T-helper 17 cell (primary cell): Measurements from ENCODE around the gene PLXDC2. TPM values are rescaled to one million over a fixed set of nuclear protein-coding genes. Genes with fewer than 3 reads are reported as not detected.
A peak's percentile ranks its signal among the peaks of the same experiment; 100 is the strongest.

Source experiments
- ATAC-seq: fragments of 150-1000 bp; cut with Tn5 transposase; 2 replicates; pipeline ENCODE4 v1.10.0; 2021; ENCODE audit warnings: mild to moderate bottlenecking, moderate library complexity
- DNase-seq, 3 donors: peaks; one replicate each; pipeline versions ENCODE4 v3.0.0 to v3.0.0-alpha.2; 2020 to 2021
- H3K9me3 ChIP-seq: one replicate; pipeline ENCODE4 v1.7.0; 2013; ENCODE audit warnings: low read length, mild to moderate bottlenecking; ENCODE audit not compliant: control insufficient read depth, poor library complexity, severe bottlenecking
- H3K27ac Mint-ChIP-seq: one replicate; pipeline ENCODE4 v1.8.0; 2022; ENCODE audit warnings: mild to moderate bottlenecking, moderate library complexity, mixed read lengths
- H3K27me3 Mint-ChIP-seq: one replicate; pipeline ENCODE4 v1.8.0; 2022; ENCODE audit warnings: mixed read lengths
- H3K36me3 Mint-ChIP-seq: one replicate; pipeline ENCODE4 v1.8.0; 2022; ENCODE audit warnings: low read depth, mixed read lengths
- H3K4me1 Mint-ChIP-seq: one replicate; pipeline ENCODE4 v1.8.0; 2022; ENCODE audit warnings: mild to moderate bottlenecking, mixed read lengths
- H3K4me3 Mint-ChIP-seq: one replicate; pipeline ENCODE4 v1.8.0; 2022; ENCODE audit warnings: mild to moderate bottlenecking, moderate library complexity, mixed read lengths
- total RNA-seq, 4 donors: library from RNA in 2 of 4; stranded (reverse) in 2 of 4; gene quantifications; one replicate each; pipeline ENCODE4 v1.2.3 and lab custom pipeline; 2022 to 2026

Gene PLXDC2
- total RNA-seq, 2 donors from 2014 or later = 3.0 to 11.8 TPM

GRCh38 chr10:20100171-20100570 lies 283.9 kb downstream of the PLXDC2 start:
- Mint-ChIP-seq H3K27me3 (no peaks in the 10 kb centered on the region), H3K4me1 (no peaks in the 10 kb centered on the region), H3K4me3 (no peak overlapping the region), H3K27ac (no peak overlapping the region), H3K36me3 (no peaks in the 10 kb centered on the region)
- no peaks in the 10 kb centered on the region for H3K9me3 ChIP-seq
- ATAC-seq = no peak
- DNase-seq = no peak

- ATAC-seq = no peak
- H3K4me1 Mint-ChIP-seq = no peaks in the 10 kb centered on the region
- H3K4me3 Mint-ChIP-seq = no peak overlapping the region
- no peaks in the 10 kb centered on the region for H3K27me3 Mint-ChIP-seq
- H3K36me3 Mint-ChIP-seq = no peaks in the 10 kb centered on the region
- no peak for DNase-seq
- H3K27ac Mint-ChIP-seq = no peak overlapping the region
- H3K9me3 ChIP-seq = no peaks in the 10 kb centered on the region
These were observed 289.0 kb downstream of the PLXDC2 start for GRCh38 chr10:20105236-20105635.

- no peak overlapping the region for H3K27ac Mint-ChIP-seq
- no peaks in the 10 kb centered on the region for H3K9me3 ChIP-seq
- H3K4me3 Mint-ChIP-seq = no peak overlapping the region
- H3K4me1 Mint-ChIP-seq = no peaks in the 10 kb centered on the region
- no peaks in the 10 kb centered on the region for H3K27me3 Mint-ChIP-seq
- no peak for ATAC-seq
- DNase-seq = no peak
- no peaks in the 10 kb centered on the region for H3K36me3 Mint-ChIP-seq
These were observed 289.7 kb downstream of the PLXDC2 start for GRCh38 chr10:20105931-20106330.

- no peaks in the 10 kb centered on the region for H3K9me3 ChIP-seq
- H3K36me3 Mint-ChIP-seq = no peaks in the 10 kb centered on the region
- DNase-seq (no peak), ATAC-seq (no peak)
- H3K27me3 Mint-ChIP-seq = no peaks in the 10 kb centered on the region
- no peak overlapping the region for H3K27ac Mint-ChIP-seq
- no peaks in the 10 kb centered on the region for H3K4me1 Mint-ChIP-seq
- H3K4me3 Mint-ChIP-seq = no peak overlapping the region
These were observed 291.8 kb downstream of the PLXDC2 start for GRCh38 chr10:20108021-20108420.

- no peaks in the 10 kb centered on the region for H3K36me3 Mint-ChIP-seq
- no peaks in the 10 kb centered on the region for H3K27me3 Mint-ChIP-seq
- H3K9me3 ChIP-seq = no peaks in the 10 kb centered on the region
- no peak for ATAC-seq
- H3K4me3 Mint-ChIP-seq = no peak overlapping the region
- no peak for DNase-seq
- no peak overlapping the region for H3K27ac Mint-ChIP-seq
- no peaks in the 10 kb centered on the region for H3K4me1 Mint-ChIP-seq
These were observed 293.4 kb downstream of the PLXDC2 start for GRCh38 chr10:20109613-20110012.

- Mint-ChIP-seq H3K4me1 (no peaks in the 10 kb centered on the region), H3K27me3 (no peaks in the 10 kb centered on the region), H3K27ac (no peak overlapping the region), H3K4me3 (no peak overlapping the region), H3K36me3 (no peaks in the 10 kb centered on the region)
- no peak for DNase-seq
- H3K9me3 ChIP-seq = no peaks in the 10 kb centered on the region
- ATAC-seq = no peak
These were observed 294.2 kb downstream of the PLXDC2 start for GRCh38 chr10:20110125-20111100.

GRCh38 chr10:20114179-20114578 lies 297.9 kb downstream of the PLXDC2 start:
- H3K27ac Mint-ChIP-seq = no peak overlapping the region
- DNase-seq (no peak), ATAC-seq (no peak)
- H3K9me3 ChIP-seq = no peaks in the 10 kb centered on the region
- no peaks in the 10 kb centered on the region for H3K36me3 Mint-ChIP-seq
- no peak overlapping the region for H3K4me3 Mint-ChIP-seq
- no peaks in the 10 kb centered on the region for H3K4me1 Mint-ChIP-seq
- H3K27me3 Mint-ChIP-seq = no peaks in the 10 kb centered on the region

- no peaks in the 10 kb centered on the region for H3K9me3 ChIP-seq
- H3K4me3 Mint-ChIP-seq = no peak overlapping the region
- H3K27ac Mint-ChIP-seq = no peak overlapping the region
- H3K4me1 Mint-ChIP-seq = no peaks in the 10 kb centered on the region
- no peak for DNase-seq
- no peaks in the 10 kb centered on the region for H3K27me3 Mint-ChIP-seq
- no peaks in the 10 kb centered on the region for H3K36me3 Mint-ChIP-seq
- ATAC-seq = no peak
These were observed 299.7 kb downstream of the PLXDC2 start for GRCh38 chr10:20115894-20116293.

GRCh38 chr10:20117471-20117870 lies 301.2 kb downstream of the PLXDC2 start:
- no peaks in the 10 kb centered on the region for H3K9me3 ChIP-seq
- Mint-ChIP-seq H3K36me3 (no peaks in the 10 kb centered on the region), H3K4me3 (no peak overlapping the region), H3K4me1 (no peaks in the 10 kb centered on the region), H3K27me3 (no peaks in the 10 kb centered on the region), H3K27ac (no peak overlapping the region)
- DNase-seq (no peak), ATAC-seq (no peak)

GRCh38 chr10:20118119-20118518 lies 301.9 kb downstream of the PLXDC2 start:
- no peaks in the 10 kb centered on the region for H3K9me3 ChIP-seq
- H3K27ac Mint-ChIP-seq = no peak overlapping the region
- H3K4me3 Mint-ChIP-seq = no peak overlapping the region
- H3K36me3 Mint-ChIP-seq = no peaks in the 10 kb centered on the region
- no peaks in the 10 kb centered on the region for H3K27me3 Mint-ChIP-seq
- ATAC-seq (no peak), DNase-seq (no peak)
- H3K4me1 Mint-ChIP-seq = no peaks in the 10 kb centered on the region

- peak; percentile 25 for ATAC-seq
- Mint-ChIP-seq H3K27me3 (no peaks in the 10 kb centered on the region), H3K4me3 (no peak overlapping the region), H3K4me1 (no peaks in the 10 kb centered on the region), H3K36me3 (no peaks in the 10 kb centered on the region), H3K27ac (no peak overlapping the region)
- no peak for DNase-seq
- H3K9me3 ChIP-seq = no peaks in the 10 kb centered on the region
These were observed 312.6 kb downstream of the PLXDC2 start for GRCh38 chr10:20128811-20129210.

GRCh38 chr10:20132816-20133215 lies 316.6 kb downstream of the PLXDC2 start:
- ATAC-seq (no peak), DNase-seq (no peak)
- H3K4me3 Mint-ChIP-seq = no peak overlapping the region
- no peaks in the 10 kb centered on the region for H3K9me3 ChIP-seq
- no peaks in the 10 kb centered on the region for H3K4me1 Mint-ChIP-seq
- no peak overlapping the region for H3K27ac Mint-ChIP-seq
- no peaks in the 10 kb centered on the region for H3K27me3 Mint-ChIP-seq
- no peaks in the 10 kb centered on the region for H3K36me3 Mint-ChIP-seq

- no peak for DNase-seq
These were observed 317.5 kb downstream of the PLXDC2 start for GRCh38 chr10:20133669-20134189.

GRCh38 chr10:20142311-20142710 lies 326.1 kb downstream of the PLXDC2 start:
- no peaks in the 10 kb centered on the region for H3K9me3 ChIP-seq
- Mint-ChIP-seq H3K4me1 (no peaks in the 10 kb centered on the region), H3K27ac (no peak overlapping the region), H3K36me3 (no peaks in the 10 kb centered on the region), H3K4me3 (no peak overlapping the region), H3K27me3 (no peaks in the 10 kb centered on the region)
- DNase-seq = no peak
- ATAC-seq = no peak

More at GRCh38 chr10:20133669-20134189, 317.5 kb downstream of the PLXDC2 start:
- H3K27ac Mint-ChIP-seq = no peak overlapping the region
- H3K27me3 Mint-ChIP-seq = no peaks in the 10 kb centered on the region
- no peak overlapping the region for H3K4me3 Mint-ChIP-seq
- no peaks in the 10 kb centered on the region for H3K4me1 Mint-ChIP-seq
- no peaks in the 10 kb centered on the region for H3K9me3 ChIP-seq
- no peak for ATAC-seq
- no peaks in the 10 kb centered on the region for H3K36me3 Mint-ChIP-seq
